Activated CD4-positive, alpha-beta memory T cell treated with anti-CD3 and anti-CD28 coated beads, Interleukin-2, amount 10 ng/mL, durations not matched to agents 7 days and 5 days (primary cell): ENCODE measurements around the gene RNF135. TPM values are rescaled to one million over a fixed set of nuclear protein-coding genes. Genes with fewer than 3 reads are reported as not detected.
"Not testable (repeated sequence)": the region's sequence is repeated elsewhere in the genome, so short reads cannot be mapped to it uniquely, and the experiment has no call there.

Experiments used
- CTCF ChIA-PET: fragments of 350-600 bp; sonication (Branson Sonifier 250); formaldehyde crosslinking; loops from one replicate; lab custom pipeline; 2021; ENCODE audit warnings: antibody characterized with exemption, inconsistent platforms; lab: Charles Lee
- POLR2A ChIA-PET: fragments of 350-600 bp; sonication (Branson Sonifier 250); formaldehyde crosslinking; loops from one replicate; lab custom pipeline; 2021; ENCODE audit warnings: antibody characterized with exemption; lab: Charles Lee
- DNase-seq: peaks from one replicate; pipeline ENCODE4 v3.0.0-alpha.2; 2020
- H3K27ac Mint-ChIP-seq: one replicate; pipeline ENCODE4 v1.8.0; 2021; ENCODE audit warnings: mild to moderate bottlenecking, mixed read lengths
- H3K27me3 Mint-ChIP-seq: one replicate; pipeline ENCODE4 v1.8.0; 2021; ENCODE audit warnings: mixed read lengths
- H3K36me3 Mint-ChIP-seq: one replicate; pipeline ENCODE4 v1.8.0; 2021; ENCODE audit warnings: low read depth, mixed read lengths
- H3K4me1 Mint-ChIP-seq: one replicate; pipeline ENCODE4 v1.8.0; 2021; ENCODE audit warnings: mixed read lengths
- H3K4me3 Mint-ChIP-seq: one replicate; pipeline ENCODE4 v1.8.0; 2021; ENCODE audit warnings: mild to moderate bottlenecking, mixed read lengths
- H3K9me3 Mint-ChIP-seq: one replicate; pipeline ENCODE4 v1.8.0; 2021; ENCODE audit warnings: mixed read lengths
- total RNA-seq, 2 experiments: library from RNA; stranded (reverse); gene quantifications; one replicate each; pipeline ENCODE4 v1.2.3, GENCODE V29; 2021

The RNF135 gene
- total RNA-seq, 2 experiments from 2014 or later = 9.0 to 9.2 TPM

GRCh38 chr17:31019004-31019403, 48.2 kb downstream of the RNF135 start:
- no peak overlapping the region for H3K27ac Mint-ChIP-seq
- no peaks in the 10 kb centered on the region for H3K9me3 Mint-ChIP-seq
- ChIA-PET POLR2A (no interaction called here), CTCF (no interaction called here)
- DNase-seq = no peak
- H3K4me1 Mint-ChIP-seq = no peaks in the 10 kb centered on the region
- no peaks in the 10 kb centered on the region for H3K27me3 Mint-ChIP-seq
- no peak overlapping the region for H3K4me3 Mint-ChIP-seq
- no peaks in the 10 kb centered on the region for H3K36me3 Mint-ChIP-seq

- H3K4me1 Mint-ChIP-seq, CTCF ChIA-PET, H3K9me3 Mint-ChIP-seq, H3K36me3 Mint-ChIP-seq, DNase-seq, H3K4me3 Mint-ChIP-seq, H3K27me3 Mint-ChIP-seq, H3K27ac Mint-ChIP-seq, POLR2A ChIA-PET: not testable (repeated sequence)
These were observed 52.3 kb downstream of the RNF135 start for GRCh38 chr17:31023171-31023570.

GRCh38 chr17:31031841-31032240, 61.0 kb downstream of the RNF135 start:
- Mint-ChIP-seq H3K9me3 (no peaks in the 10 kb centered on the region), H3K4me3 (no peak overlapping the region), H3K36me3 (no peaks in the 10 kb centered on the region), H3K27me3 (no peaks in the 10 kb centered on the region), H3K4me1 (no peaks in the 10 kb centered on the region), H3K27ac (no peak overlapping the region)
- CTCF ChIA-PET = no interaction called here
- POLR2A ChIA-PET = no interaction called here
- no peak for DNase-seq

- H3K27me3 Mint-ChIP-seq, CTCF ChIA-PET, DNase-seq, H3K27ac Mint-ChIP-seq, H3K4me1 Mint-ChIP-seq, POLR2A ChIA-PET, H3K9me3 Mint-ChIP-seq, H3K4me3 Mint-ChIP-seq, H3K36me3 Mint-ChIP-seq: not testable (repeated sequence)
These were observed 64.8 kb downstream of the RNF135 start for GRCh38 chr17:31035611-31036010.

- not testable (repeated sequence) for DNase-seq, H3K9me3 Mint-ChIP-seq, H3K36me3 Mint-ChIP-seq
These were observed 70.0 kb downstream of the RNF135 start for GRCh38 chr17:31040837-31041236.

GRCh38 chr17:31042378-31042777, 71.5 kb downstream of the RNF135 start:
- H3K27me3 Mint-ChIP-seq, CTCF ChIA-PET, DNase-seq, H3K9me3 Mint-ChIP-seq, H3K36me3 Mint-ChIP-seq, POLR2A ChIA-PET, H3K4me1 Mint-ChIP-seq, H3K4me3 Mint-ChIP-seq, H3K27ac Mint-ChIP-seq: not testable (repeated sequence)

More at GRCh38 chr17:31040837-31041236, 70.0 kb downstream of the RNF135 start:
- H3K27ac Mint-ChIP-seq, H3K4me1 Mint-ChIP-seq, CTCF ChIA-PET, H3K4me3 Mint-ChIP-seq, H3K27me3 Mint-ChIP-seq, POLR2A ChIA-PET: not testable (repeated sequence)

- H3K4me3 Mint-ChIP-seq, POLR2A ChIA-PET: not testable (repeated sequence)
- CTCF ChIA-PET = interaction anchor here (1.7 kb wide), 1 partner anchor 14 kb away, joined by 4 read pairs; no protein-coding TSS in a partner anchor
These were observed 76.1 kb downstream of the RNF135 start for GRCh38 chr17:31046856-31047425.

GRCh38 chr17:31048142-31048541, 77.3 kb downstream of the RNF135 start:
- DNase-seq = no peak
- no peak overlapping the region for H3K27ac Mint-ChIP-seq
- ChIA-PET POLR2A (no interaction called here), CTCF (interaction anchor here (1.7 kb wide), 1 partner anchor 13 kb away, joined by 4 read pairs; no protein-coding TSS in a partner anchor)
- peaks cover 20% of the 10 kb centered on the region for H3K4me1 Mint-ChIP-seq
- no peaks in the 10 kb centered on the region for H3K9me3 Mint-ChIP-seq
- no peak overlapping the region for H3K4me3 Mint-ChIP-seq
- no peaks in the 10 kb centered on the region for H3K27me3 Mint-ChIP-seq
- no peaks in the 10 kb centered on the region for H3K36me3 Mint-ChIP-seq

More at GRCh38 chr17:31046856-31047425, 76.1 kb downstream of the RNF135 start:
- DNase-seq, H3K27me3 Mint-ChIP-seq, H3K9me3 Mint-ChIP-seq, H3K27ac Mint-ChIP-seq, H3K36me3 Mint-ChIP-seq: not testable (repeated sequence)
- H3K4me1 Mint-ChIP-seq = peaks cover 11% of the 10 kb centered on the region

GRCh38 chr17:31048780-31049179, 77.9 kb downstream of the RNF135 start:
- no peaks in the 10 kb centered on the region for H3K9me3 Mint-ChIP-seq
- H3K4me3 Mint-ChIP-seq = no peak overlapping the region
- no peak for DNase-seq
- H3K4me1 Mint-ChIP-seq = peaks cover 20% of the 10 kb centered on the region
- no peaks in the 10 kb centered on the region for H3K36me3 Mint-ChIP-seq
- POLR2A ChIA-PET = no interaction called here
- CTCF ChIA-PET = interaction anchor here (0.6 kb wide), 1 partner anchor 1605 kb away, joined by 3 read pairs; no protein-coding TSS in a partner anchor
- no peaks in the 10 kb centered on the region for H3K27me3 Mint-ChIP-seq
- H3K27ac Mint-ChIP-seq = no peak overlapping the region

Other genes with a start within 250 kb of the RNF135 start
- gene CRLF3, start 146.3 kb upstream of the RNF135 start, total RNA-seq = 10 to 100 TPM; 70.1 to 76.2 TPM
- gene ATAD5, start 139.1 kb upstream of the RNF135 start, total RNA-seq = 10 to 100 TPM; 24.0 to 26.7 TPM
- gene TEFM, start 64.8 kb upstream of the RNF135 start, total RNA-seq = 10 to 100 TPM; 14.3 to 14.9 TPM
- under 1 TPM; 0.43 to 0.65 TPM for gene ADAP2, start 49.1 kb upstream of the RNF135 start, total RNA-seq
- 10 to 100 TPM; 22.6 to 25.5 TPM for gene NF1, start 123.9 kb downstream of the RNF135 start, total RNA-seq